ENCODE data around the gene BCL11A. TPM values are rescaled to one million over a fixed set of nuclear protein-coding genes. Genes with fewer than 3 reads are reported as not detected.

BCL11A gene
- total and polyA plus RNA-seq, 2 of the 13 experiments (the other 11 are each of a cell fraction or from before 2014, with no cell fraction given): not detected

- TF ChIP-seq HNF1A (IDR thresholded peaks at IDR 0.05; ENCODE audit: low read depth) (no peak), HNF1A (CRISPR knock-in tag; IDR thresholded peaks at IDR 0.05; ENCODE audit: borderline replicate concordance) (no peak), NFE2L1 (CRISPR knock-in tag; IDR thresholded peaks at IDR 0.05; ENCODE audit: borderline replicate concordance) (no peak), ZNF546 (CRISPR knock-in tag; conservative IDR thresholded peaks at IDR 0.05) (no peak), TAF1 (CRISPR knock-in tag; IDR thresholded peaks at IDR 0.05) (no peak), ZNF550 (CRISPR knock-in tag; IDR thresholded peaks at IDR 0.05; ENCODE audit: borderline replicate concordance) (no peak), XRCC5 (optimal IDR thresholded peaks at IDR 0.05; ENCODE audit: low read length) (no peak), ZSCAN30 (CRISPR knock-in tag; IDR thresholded peaks at IDR 0.05) (no peak), ZIK1 (CRISPR knock-in tag; IDR thresholded peaks at IDR 0.05; ENCODE audit: borderline replicate concordance, low read depth) (no peak), ZSCAN9 (CRISPR knock-in tag; IDR thresholded peaks at IDR 0.05; ENCODE audit: borderline replicate concordance) (no peak), CHD4 (IDR thresholded peaks at IDR 0.05; ENCODE audit: borderline replicate concordance, low read length) (no peak), PBX2 (CRISPR knock-in tag; IDR thresholded peaks at IDR 0.05) (no peak), CREBL2 (CRISPR knock-in tag; IDR thresholded peaks at IDR 0.05; ENCODE audit: borderline replicate concordance) (no peak)
Observed at GRCh38 chr2:60513191-60513590, 40.3 kb downstream of the BCL11A start (continued).

Data from HepG2 (cell line).